Muscle layer of colon (tissue), 2 donors: Measurements from ENCODE around the gene ROS1.
"Not testable (repeated sequence)": the region's sequence is repeated elsewhere in the genome, so short reads cannot be mapped to it uniquely, and the experiment has no call there.

Source experiments
- H3K27ac ChIP-seq: one replicate; pipeline ENCODE4 v1.7.0; 2013; ENCODE audit warnings: low read depth, mild to moderate bottlenecking, low read length, moderate library complexity
- H3K27me3 ChIP-seq, 2 donors: one replicate each; pipeline ENCODE4 v1.7.0; 2013; ENCODE audit warnings: low read length in 2 of 2, mild to moderate bottlenecking in 2 of 2; ENCODE audit not compliant: insufficient read depth in 2 of 2, control insufficient read depth in 1 of 2
- H3K36me3 ChIP-seq: one replicate; pipeline ENCODE4 v1.7.0; 2013; ENCODE audit warnings: mild to moderate bottlenecking, low read length; ENCODE audit not compliant: insufficient read depth
- H3K4me1 ChIP-seq: one replicate; pipeline ENCODE4 v1.7.0; 2013; ENCODE audit warnings: mild to moderate bottlenecking, low read length; ENCODE audit not compliant: insufficient read depth
- H3K4me3 ChIP-seq, 2 donors: one replicate each; pipeline ENCODE4 v1.7.0; 2013; ENCODE audit warnings: low read length in 2 of 2, low read depth in 1 of 2, mild to moderate bottlenecking in 1 of 2, moderate library complexity in 1 of 2
- H3K9ac ChIP-seq: one replicate; pipeline ENCODE4 v1.7.0; 2013; ENCODE audit warnings: low read length
- H3K9me3 ChIP-seq: one replicate; pipeline ENCODE4 v1.7.0; 2013; ENCODE audit warnings: mild to moderate bottlenecking, low read length
- donor health status: abdominal sarcoma.
- donor health status: Adenocarcinoma of cecum.

Gene ROS1

DNA sequence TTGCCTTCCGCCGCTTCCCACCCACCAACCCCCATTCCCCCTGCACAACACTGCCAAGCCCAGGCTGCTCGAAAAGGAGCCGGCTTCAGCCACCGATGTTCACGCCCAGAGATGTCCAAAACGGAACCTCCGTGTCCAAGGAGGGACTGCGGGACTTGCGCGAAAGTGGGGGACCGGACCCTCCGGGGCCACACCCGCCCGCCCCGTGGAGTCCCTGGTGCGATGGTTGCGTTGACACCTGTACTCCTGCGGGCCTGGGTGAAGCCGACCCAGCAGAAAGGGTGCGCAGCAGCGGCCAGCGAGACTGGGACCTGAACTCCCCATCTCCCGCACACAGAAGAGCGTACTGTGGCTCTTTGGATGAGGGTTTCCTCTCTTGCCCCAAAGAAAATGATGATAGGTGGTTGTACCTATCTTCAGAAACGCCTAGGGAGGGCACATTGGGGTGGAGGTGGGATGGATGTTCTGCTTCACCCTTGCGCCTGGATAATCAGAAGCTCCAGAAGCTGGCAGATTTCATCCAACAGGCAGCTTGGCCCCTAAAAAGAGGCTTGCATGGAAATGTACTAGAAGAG, 162.3 kb downstream of the ROS1 start:
- H3K27me3 ChIP-seq = peaks cover 60 to 67% of the 10 kb centered on the region in 2 donors
- no peak overlapping the region for H3K27ac ChIP-seq
- no peak overlapping the region for H3K4me3 ChIP-seq
- no peaks in the 10 kb centered on the region for H3K36me3 ChIP-seq
- peaks cover 14% of the 10 kb centered on the region for H3K9me3 ChIP-seq
- H3K4me1 ChIP-seq = peaks cover 18% of the 10 kb centered on the region
- no peak overlapping the region for H3K9ac ChIP-seq

DNA sequence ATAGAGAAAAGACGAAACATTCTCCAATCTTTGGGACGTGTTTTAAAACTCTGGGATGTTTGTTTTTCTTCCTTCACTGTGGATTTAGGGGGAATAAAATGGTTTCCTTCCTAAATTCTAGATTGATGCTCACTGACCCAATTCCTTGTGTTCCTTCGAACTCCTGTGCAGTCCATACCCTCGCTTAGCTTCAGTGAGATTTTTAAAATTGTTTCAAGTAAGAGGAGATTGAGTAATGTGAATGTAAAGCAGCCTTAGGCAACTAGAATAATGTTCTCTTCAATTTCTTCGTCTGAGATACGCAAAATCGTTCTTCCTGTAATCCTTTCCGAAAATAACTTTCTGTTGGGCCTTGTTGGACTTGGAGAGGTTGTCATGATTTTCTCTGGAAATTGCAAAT, 162.9 kb downstream of the ROS1 start:
- Histone ChIP-seq H3K27ac (no peak overlapping the region), H3K4me3 (no peak overlapping the region), H3K9ac (no peak overlapping the region), H3K9me3 (peaks cover 14% of the 10 kb centered on the region), H3K27me3 (peaks cover 54 to 61% of the 10 kb centered on the region in 2 donors), H3K36me3 (no peaks in the 10 kb centered on the region), H3K4me1 (peaks cover 18% of the 10 kb centered on the region)

GRCh38 chr6:117253785-117254184, 172.0 kb downstream of the ROS1 start:
- H3K4me1 ChIP-seq = no peaks in the 10 kb centered on the region
- no peak overlapping the region for H3K9ac ChIP-seq
- H3K27ac ChIP-seq = no peak overlapping the region
- H3K9me3 ChIP-seq = no peaks in the 10 kb centered on the region
- no peak overlapping the region for H3K4me3 ChIP-seq
- no peaks in the 10 kb centered on the region for H3K27me3 ChIP-seq
- no peaks in the 10 kb centered on the region for H3K36me3 ChIP-seq

DNA sequence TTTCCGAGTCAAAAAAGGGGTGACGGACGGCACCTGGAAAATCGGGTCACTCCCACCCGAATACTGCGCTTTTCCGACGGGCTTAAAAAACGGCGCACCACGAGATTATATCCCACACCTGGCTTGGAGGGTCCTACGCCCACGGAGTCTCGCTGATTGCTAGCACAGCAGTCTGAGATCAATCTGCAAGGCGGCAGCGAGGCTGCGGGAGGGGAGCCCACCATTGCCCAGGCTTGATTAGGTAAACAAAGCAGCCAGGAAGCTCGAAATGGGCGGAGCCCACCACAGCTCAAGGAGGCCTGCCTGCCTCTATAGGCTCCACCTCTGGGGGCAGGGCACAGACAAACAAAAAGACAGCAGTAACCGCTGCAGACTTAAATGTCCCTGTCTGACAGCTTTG, 180.8 kb downstream of the ROS1 start:
- not testable (repeated sequence) for H3K27me3 ChIP-seq, H3K4me1 ChIP-seq, H3K4me3 ChIP-seq, H3K9ac ChIP-seq, H3K36me3 ChIP-seq, H3K9me3 ChIP-seq, H3K27ac ChIP-seq

GRCh38 chr6:117244571-117244970, 181.2 kb downstream of the ROS1 start:
- not testable (repeated sequence) for H3K27ac ChIP-seq, H3K4me3 ChIP-seq, H3K9ac ChIP-seq, H3K4me1 ChIP-seq, H3K36me3 ChIP-seq, H3K27me3 ChIP-seq, H3K9me3 ChIP-seq
